Lung (tissue), 12 donors: ENCODE results near the gene SLC25A3. TPM values are rescaled to one million over a fixed set of nuclear protein-coding genes. Genes with fewer than 3 reads are reported as not detected.
A peak's percentile ranks its signal among the peaks of the same experiment; 100 is the strongest.
"Not testable (repeated sequence)": the region's sequence is repeated elsewhere in the genome, so short reads cannot be mapped to it uniquely, and the experiment has no call there.

Experiments
- ATAC-seq: fragments of 200-7000 bp; cut with Tn5 transposase; one replicate; pipeline ENCODE4 v1.9.1; 2020; ENCODE audit warnings: moderate number of reproducible peaks; ENCODE audit not compliant: insufficient read depth, low FRiP score
- DNase-seq, 3 donors: peaks; one replicate each; pipeline ENCODE4 v3.0.0-alpha.2; 2013 to 2017
- H3K27ac ChIP-seq, 2 donors: one replicate each; pipeline ENCODE4 v1.5.1; 2013; ENCODE audit warnings: mild to moderate bottlenecking in 2 of 2, moderate library complexity in 2 of 2, control low read depth in 1 of 2, inconsistent platforms in 1 of 2, low read depth in 1 of 2, low read length in 1 of 2
- H3K27me3 ChIP-seq, 3 donors: one replicate each; pipeline ENCODE4 v1.5.1; 2013; ENCODE audit warnings: low read length in 2 of 3; ENCODE audit not compliant: control insufficient read depth in 3 of 3, insufficient read depth in 3 of 3
- H3K36me3 ChIP-seq, 4 donors: one replicate each; pipeline ENCODE4 v1.5.1; 2013; ENCODE audit warnings: low read length in 4 of 4, mild to moderate bottlenecking in 1 of 4, moderate library complexity in 1 of 4; ENCODE audit not compliant: control insufficient read depth in 4 of 4, insufficient read depth in 4 of 4
- H3K4me1 ChIP-seq, 5 donors: one replicate each; pipeline ENCODE4 v1.5.1; 2013; ENCODE audit warnings: low read length in 5 of 5, mild to moderate bottlenecking in 2 of 5, moderate library complexity in 1 of 5; ENCODE audit not compliant: control insufficient read depth in 5 of 5, insufficient read depth in 5 of 5
- H3K4me3 ChIP-seq: one replicate; pipeline ENCODE4 v1.5.1; 2013; ENCODE audit warnings: mild to moderate bottlenecking, control low read depth, moderate library complexity
- H3K9ac ChIP-seq, 2 donors: one replicate each; pipeline ENCODE4 v1.5.1; 2013; ENCODE audit warnings: low read length in 2 of 2, control low read depth in 1 of 2; ENCODE audit not compliant: insufficient read depth in 1 of 2
- H3K9me3 ChIP-seq, 4 donors: one replicate each; pipeline ENCODE4 v1.5.1; 2013; ENCODE audit warnings: low read length in 3 of 4, mild to moderate bottlenecking in 1 of 4, moderate library complexity in 1 of 4; ENCODE audit not compliant: control insufficient read depth in 4 of 4, insufficient read depth in 3 of 4
- CTCF ChIP-seq: IDR thresholded peaks from 2 replicates; pipeline ENCODE4 v1.5.1; 2012; ENCODE audit warnings: mild to moderate bottlenecking; ENCODE audit errors: control extremely low read depth, extremely low read depth
- WGBS, 2 donors: extraction: QIAGEN DNeasy Blood & Tissue Kit; methylation state at CpG; one replicate each; pipeline ENCODE4 v1.1.7; 2013; 5-methylcytosine and 5-hydroxymethylcytosine counted together
- polyA plus RNA-seq, 2 donors: library from polyadenylated mRNA; stranded (reverse); fragments of 200-250 nt; gene quantifications; one replicate each; pipeline ENCODE4 v1.2.1, GENCODE V29; 2013
- total RNA-seq, 2 donors: library from RNA; depleted of rRNA in 1 of 2; stranded (reverse); fragments of >200 nt in 1 of 2; gene quantifications; one replicate each; pipeline ENCODE4 v1.2.1, GENCODE V29; 2014 to 2021
- donor health status: control.
- donor health status: control.
- donor health status: Bipolar disorder and iron deficiency.
- donor health status: healthy.
- donor health status: DM: yes; HTN: yes; CAD: no.

Gene SLC25A3
- total and polyA plus RNA-seq, 4 donors = 331 to 575 (median 369) TPM

- peak in 2 of 3 donors; percentile 41 to 47 for DNase-seq
Measured at GRCh38 chr12:98595243-98595988, 1.9 kb downstream of the SLC25A3 start.

GRCh38 chr12:98597313-98597712 lies 3.8 kb downstream of the SLC25A3 start:
- not testable (repeated sequence) for H3K27ac ChIP-seq, ATAC-seq, H3K9me3 ChIP-seq, DNase-seq, H3K9ac ChIP-seq, H3K27me3 ChIP-seq, H3K4me3 ChIP-seq
- peaks cover 0 to 16% (median 3%) of the 10 kb centered on the region in 5 donors for H3K4me1 ChIP-seq
- H3K36me3 ChIP-seq = peaks cover 24 to 44% (median 38%) of the 10 kb centered on the region in 4 donors
- 91 to 94% methylated on average over 5 of the region's 5 CpGs for WGBS, 2 donors

More at GRCh38 chr12:98595243-98595988, 1.9 kb downstream of the SLC25A3 start:
- Histone ChIP-seq H3K4me3 (peak overlapping the region; percentile 32), H3K27me3 (no peaks in the 10 kb centered on the region), H3K9ac (peak overlapping the region; percentile 97 to 99), H3K4me1 (peaks cover 0 to 16% (median 3%) of the 10 kb centered on the region in 5 donors), H3K9me3 (no peaks in the 10 kb centered on the region), H3K36me3 (peaks cover 16 to 33% (median 25%) of the 10 kb centered on the region in 4 donors), H3K27ac (peak overlapping the region in 1 of 2 donors; percentile 11)
- no peak for ATAC-seq
- TF ChIP-seq CTCF = no peak
- WGBS, 2 donors = 56 to 68% methylated on average over 3 of the region's 3 CpGs

GRCh38 chr12:98601924-98602323 lies 8.4 kb downstream of the SLC25A3 start:
- no peak for TF ChIP-seq CTCF
- Histone ChIP-seq H3K4me1 (peaks cover 0 to 1% (median 0%) of the 10 kb centered on the region in 5 donors), H3K36me3 (peaks cover 28 to 54% (median 41%) of the 10 kb centered on the region in 4 donors), H3K27me3 (no peaks in the 10 kb centered on the region), H3K9ac (no peak overlapping the region), H3K9me3 (no peaks in the 10 kb centered on the region), H3K4me3 (no peak overlapping the region), H3K27ac (no peak overlapping the region)
- DNase-seq = no peak
- WGBS, 2 donors = 96 to 97% methylated on average over 8 of the region's 8 CpGs
- no peak for ATAC-seq

- H3K27ac ChIP-seq = no peak overlapping the region
- H3K9ac ChIP-seq = no peak overlapping the region
- peaks cover 9 to 18% (median 17%) of the 10 kb centered on the region in 4 donors for H3K36me3 ChIP-seq
- H3K9me3 ChIP-seq = no peaks in the 10 kb centered on the region
- TF ChIP-seq CTCF = no peak
- H3K27me3 ChIP-seq = no peaks in the 10 kb centered on the region
- no peak overlapping the region for H3K4me3 ChIP-seq
- ATAC-seq (no peak), DNase-seq (no peak)
- H3K4me1 ChIP-seq = peaks cover 0 to 3% (median 0%) of the 10 kb centered on the region in 5 donors
- WGBS, 2 donors = 47 to 54% methylated on average over 2 of the region's 2 CpGs
Measured at GRCh38 chr12:98606359-98606988, 13.0 kb downstream of the SLC25A3 start.
